Liver (tissue), 9 donors: Measurements from ENCODE around the gene SRSF12. TPM values are rescaled to one million over a fixed set of nuclear protein-coding genes. Genes with fewer than 3 reads are reported as not detected.

Source experiments
- DNase-seq: peaks from one replicate; pipeline ENCODE4 v3.0.0-alpha.2; 2017; ENCODE audit warnings: low spot score
- H3K27ac ChIP-seq, 2 donors: one replicate each; pipeline ENCODE4 v1.7.0; 2013; ENCODE audit warnings: inconsistent platforms in 2 of 2, low read length in 2 of 2, control low read depth in 1 of 2, low read depth in 1 of 2, mild to moderate bottlenecking in 1 of 2
- H3K27me3 ChIP-seq, 4 donors: one replicate each; pipeline versions ENCODE4 v1.6.1 to v1.7.0; 2013; ENCODE audit warnings: low read length in 3 of 4, inconsistent platforms in 1 of 4, mild to moderate bottlenecking in 1 of 4, moderate library complexity in 1 of 4; ENCODE audit not compliant: control insufficient read depth in 4 of 4, insufficient read depth in 4 of 4
- H3K36me3 ChIP-seq, 4 donors: one replicate each; pipeline versions ENCODE4 v1.6.1 to v1.7.0; 2013; ENCODE audit warnings: low read length in 3 of 4, mild to moderate bottlenecking in 3 of 4, low read depth in 1 of 4, moderate library complexity in 1 of 4; ENCODE audit not compliant: control insufficient read depth in 4 of 4, insufficient read depth in 3 of 4
- H3K4me1 ChIP-seq, 4 donors: one replicate each; pipeline versions ENCODE4 v1.6.1 to v1.7.0; 2013; ENCODE audit warnings: low read length in 3 of 4, mild to moderate bottlenecking in 3 of 4, moderate library complexity in 1 of 4; ENCODE audit not compliant: control insufficient read depth in 4 of 4, insufficient read depth in 4 of 4
- H3K4me3 ChIP-seq, 3 donors: one replicate each; pipeline versions ENCODE4 v1.6.1 to v1.7.0; 2013; ENCODE audit warnings: low read length in 3 of 3, control low read depth in 1 of 3, low read depth in 1 of 3, mild to moderate bottlenecking in 1 of 3
- H3K9ac ChIP-seq, 2 donors: one replicate each; pipeline ENCODE4 v1.7.0; 2013; ENCODE audit warnings: low read length in 2 of 2, mild to moderate bottlenecking in 2 of 2, moderate library complexity in 2 of 2, control low read depth in 1 of 2, low read depth in 1 of 2
- H3K9me3 ChIP-seq, 4 donors: one replicate each; pipeline versions ENCODE4 v1.6.1 to v1.7.0; 2013; ENCODE audit warnings: low read length in 3 of 4; ENCODE audit not compliant: control insufficient read depth in 4 of 4
- EGR1 ChIP-seq, 2 donors: IDR thresholded peaks; 2 replicates each; pipeline ENCODE4 v1.6.1; 2016 to 2018; ENCODE audit warnings: antibody characterized with exemption in 2 of 2, low read depth in 2 of 2
- FOXA1 ChIP-seq: IDR thresholded peaks from 2 replicates; pipeline ENCODE4 v1.6.1; 2016; ENCODE audit warnings: antibody characterized with exemption
- FOXA2 ChIP-seq: IDR thresholded peaks from 2 replicates; pipeline ENCODE4 v1.6.1; 2016; ENCODE audit warnings: antibody characterized with exemption
- GABPA ChIP-seq, 2 donors: IDR thresholded peaks in 1 of 2; conservative IDR thresholded peaks in 1 of 2; 2 replicates each; pipeline ENCODE4 v1.6.1; 2016; ENCODE audit warnings: antibody characterized with exemption in 2 of 2, mild to moderate bottlenecking in 1 of 2, moderate library complexity in 1 of 2
- HNF4A ChIP-seq, 2 donors: conservative IDR thresholded peaks; 2 replicates each; pipeline ENCODE4 v1.6.1; 2016; ENCODE audit warnings: antibody characterized with exemption in 2 of 2, mild to moderate bottlenecking in 2 of 2
- HNF4G ChIP-seq: IDR thresholded peaks from 2 replicates; pipeline ENCODE4 v1.6.1; 2016; ENCODE audit warnings: antibody characterized with exemption
- JUND ChIP-seq, 2 donors: IDR thresholded peaks; 2 replicates each; pipeline ENCODE4 v1.6.1; 2016; ENCODE audit warnings: antibody characterized with exemption in 2 of 2
- NR2F2 ChIP-seq: IDR thresholded peaks from 2 replicates; pipeline ENCODE4 v1.6.1; 2016; ENCODE audit warnings: antibody characterized with exemption
- RAD21 ChIP-seq, 2 donors: IDR thresholded peaks; 2 replicates each; pipeline ENCODE4 v1.6.1; 2016; ENCODE audit warnings: antibody characterized with exemption in 2 of 2, mild to moderate bottlenecking in 2 of 2
- RXRA ChIP-seq, 2 donors: IDR thresholded peaks; 2 replicates each; pipeline ENCODE4 v1.6.1; 2017 to 2018; ENCODE audit warnings: antibody characterized with exemption in 2 of 2, mild to moderate bottlenecking in 1 of 2
- SP1 ChIP-seq: IDR thresholded peaks from 2 replicates; pipeline ENCODE4 v1.6.1; 2018; ENCODE audit warnings: antibody characterized with exemption, mild to moderate bottlenecking
- TAF1 ChIP-seq: conservative IDR thresholded peaks from 2 replicates; pipeline ENCODE4 v1.6.1; 2016; ENCODE audit warnings: antibody characterized with exemption, mild to moderate bottlenecking
- YY1 ChIP-seq: IDR thresholded peaks from 2 replicates; pipeline ENCODE4 v1.6.1; 2016; ENCODE audit warnings: antibody characterized with exemption, mild to moderate bottlenecking
- WGBS: extraction: QIAGEN DNeasy Blood & Tissue Kit; methylation state at CpG from one replicate; pipeline ENCODE4 v1.1.7; 2013; 5-methylcytosine and 5-hydroxymethylcytosine counted together
- polyA plus RNA-seq, 2 donors: library from polyadenylated mRNA; stranded (reverse) in 1 of 2; unstranded in 1 of 2; fragments of 200-250 nt in 1 of 2; fragments of >200 nt in 1 of 2; fragmentation: Nextera tagmentation in 1 of 2; extraction: Ambion mirVana in 1 of 2; gene quantifications; one replicate each; pipeline versions ENCODE4 v1.2.1 to v1.2.3, GENCODE V29; 2013 to 2015
- total RNA-seq, 2 donors: library from RNA; depleted of rRNA; stranded (reverse); fragments of >200 nt; gene quantifications; one replicate each; pipeline ENCODE4 v1.2.3, GENCODE V29; 2014
- TF ChIP-seq, protein P1 (sequence below): fragments of 150-350 bp; IDR thresholded peaks from 2 replicates; pipeline ENCODE4 v1.5.1; 2017; ENCODE audit warnings: improper control_type of control experiment, low read depth, low read length; ENCODE audit not compliant: missing input control
- TF ChIP-seq, protein P2 (sequence below): IDR thresholded peaks from 2 replicates; pipeline ENCODE4 v1.6.1; 2016; ENCODE audit warnings: antibody characterized with exemption
- TF ChIP-seq, protein P3 (sequence below): IDR thresholded peaks from 2 replicates; pipeline ENCODE4 v1.6.1; 2016; ENCODE audit warnings: antibody characterized with exemption
- TF ChIP-seq, protein P4 (sequence below): IDR thresholded peaks from 2 replicates; pipeline ENCODE4 v1.6.1; 2016; ENCODE audit warnings: antibody characterized with exemption
- TF ChIP-seq, protein P5 (sequence below): IDR thresholded peaks from 2 replicates; pipeline ENCODE4 v1.6.1; 2016; ENCODE audit warnings: antibody characterized with exemption, mild to moderate bottlenecking
- donor health status: healthy.
- donor health status: healthy.
- donor health status: healthy.
- donor health status: healthy.
- donor health status: healthy.

The SRSF12 gene
- total and polyA plus RNA-seq, 4 donors, result 0.17 to 1.0 (median 0.39) TPM

DNA sequence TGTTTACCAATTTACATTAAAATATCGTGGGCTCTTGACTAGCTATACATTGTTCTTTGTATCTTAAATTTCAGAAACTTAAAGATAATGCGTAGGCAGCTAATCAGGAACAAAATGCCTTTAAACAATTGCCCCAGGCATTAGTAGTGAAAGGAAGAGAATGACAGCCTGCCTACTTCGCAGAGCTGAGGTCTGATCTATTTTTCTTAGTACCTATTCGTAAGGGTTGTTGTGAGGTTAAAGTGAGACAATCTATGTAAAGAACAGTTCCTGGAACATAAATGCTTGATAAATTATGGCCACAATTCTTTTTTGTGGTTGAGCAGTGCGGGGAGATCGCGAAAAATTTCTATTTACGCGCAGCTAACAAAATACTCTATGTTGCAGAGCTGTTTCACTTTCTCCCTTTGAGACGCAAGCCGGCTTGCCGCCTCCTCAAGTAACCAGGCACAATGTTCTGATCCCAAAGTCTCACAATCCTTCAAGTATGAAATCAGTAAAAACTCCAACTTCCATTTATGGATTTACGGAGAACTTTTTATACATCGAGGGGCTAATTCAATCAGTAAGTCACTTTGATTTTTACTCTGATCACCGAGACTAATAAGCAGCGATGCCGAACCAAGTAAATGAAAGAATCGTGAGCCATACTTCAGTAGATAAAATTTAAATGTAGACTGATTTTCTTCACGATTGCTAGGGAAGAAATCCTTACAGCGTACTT is 38.2 kb downstream of the SRSF12 start:
- Histone ChIP-seq H3K27me3 (no peaks in the 10 kb centered on the region), H3K36me3 (peaks cover 0 to 13% (median 8%) of the 10 kb centered on the region in 4 donors), H3K27ac (peak overlapping the region; percentile 99 to 100), H3K4me3 (peak overlapping the region; percentile 74 to 96 (median 85)), H3K4me1 (peaks cover 0 to 14% (median 2%) of the 10 kb centered on the region in 4 donors), H3K9me3 (no peaks in the 10 kb centered on the region), H3K9ac (peak overlapping the region; percentile 97 to 98)
- peak; percentile 55 for TF ChIP-seq YY1
- no peak for TF ChIP-seq RXRA (IDR thresholded peaks at IDR 0.05)
- TF ChIP-seq TAF1, result peak; percentile 57
- TF ChIP-seq FOXA2, result no peak
- TF ChIP-seq FOXA1, result no peak
- TF ChIP-seq, protein P1, sequence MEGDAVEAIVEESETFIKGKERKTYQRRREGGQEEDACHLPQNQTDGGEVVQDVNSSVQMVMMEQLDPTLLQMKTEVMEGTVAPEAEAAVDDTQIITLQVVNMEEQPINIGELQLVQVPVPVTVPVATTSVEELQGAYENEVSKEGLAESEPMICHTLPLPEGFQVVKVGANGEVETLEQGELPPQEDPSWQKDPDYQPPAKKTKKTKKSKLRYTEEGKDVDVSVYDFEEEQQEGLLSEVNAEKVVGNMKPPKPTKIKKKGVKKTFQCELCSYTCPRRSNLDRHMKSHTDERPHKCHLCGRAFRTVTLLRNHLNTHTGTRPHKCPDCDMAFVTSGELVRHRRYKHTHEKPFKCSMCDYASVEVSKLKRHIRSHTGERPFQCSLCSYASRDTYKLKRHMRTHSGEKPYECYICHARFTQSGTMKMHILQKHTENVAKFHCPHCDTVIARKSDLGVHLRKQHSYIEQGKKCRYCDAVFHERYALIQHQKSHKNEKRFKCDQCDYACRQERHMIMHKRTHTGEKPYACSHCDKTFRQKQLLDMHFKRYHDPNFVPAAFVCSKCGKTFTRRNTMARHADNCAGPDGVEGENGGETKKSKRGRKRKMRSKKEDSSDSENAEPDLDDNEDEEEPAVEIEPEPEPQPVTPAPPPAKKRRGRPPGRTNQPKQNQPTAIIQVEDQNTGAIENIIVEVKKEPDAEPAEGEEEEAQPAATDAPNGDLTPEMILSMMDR, result no peak
- no peak for TF ChIP-seq JUND (IDR thresholded peaks at IDR 0.05)
- TF ChIP-seq, protein P2, sequence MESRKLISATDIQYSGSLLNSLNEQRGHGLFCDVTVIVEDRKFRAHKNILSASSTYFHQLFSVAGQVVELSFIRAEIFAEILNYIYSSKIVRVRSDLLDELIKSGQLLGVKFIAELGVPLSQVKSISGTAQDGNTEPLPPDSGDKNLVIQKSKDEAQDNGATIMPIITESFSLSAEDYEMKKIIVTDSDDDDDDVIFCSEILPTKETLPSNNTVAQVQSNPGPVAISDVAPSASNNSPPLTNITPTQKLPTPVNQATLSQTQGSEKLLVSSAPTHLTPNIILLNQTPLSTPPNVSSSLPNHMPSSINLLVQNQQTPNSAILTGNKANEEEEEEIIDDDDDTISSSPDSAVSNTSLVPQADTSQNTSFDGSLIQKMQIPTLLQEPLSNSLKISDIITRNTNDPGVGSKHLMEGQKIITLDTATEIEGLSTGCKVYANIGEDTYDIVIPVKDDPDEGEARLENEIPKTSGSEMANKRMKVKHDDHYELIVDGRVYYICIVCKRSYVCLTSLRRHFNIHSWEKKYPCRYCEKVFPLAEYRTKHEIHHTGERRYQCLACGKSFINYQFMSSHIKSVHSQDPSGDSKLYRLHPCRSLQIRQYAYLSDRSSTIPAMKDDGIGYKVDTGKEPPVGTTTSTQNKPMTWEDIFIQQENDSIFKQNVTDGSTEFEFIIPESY, result no peak
- no peak for TF ChIP-seq GABPA (IDR thresholded peaks at IDR 0.05 in 1 of 2, conservative IDR thresholded peaks at IDR 0.05 in 1 of 2)
- TF ChIP-seq HNF4A (conservative IDR thresholded peaks at IDR 0.05), result no peak
- no peak for TF ChIP-seq NR2F2
- TF ChIP-seq, protein P3, sequence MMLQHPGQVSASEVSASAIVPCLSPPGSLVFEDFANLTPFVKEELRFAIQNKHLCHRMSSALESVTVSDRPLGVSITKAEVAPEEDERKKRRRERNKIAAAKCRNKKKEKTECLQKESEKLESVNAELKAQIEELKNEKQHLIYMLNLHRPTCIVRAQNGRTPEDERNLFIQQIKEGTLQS, result no peak
- TF ChIP-seq, protein P4, sequence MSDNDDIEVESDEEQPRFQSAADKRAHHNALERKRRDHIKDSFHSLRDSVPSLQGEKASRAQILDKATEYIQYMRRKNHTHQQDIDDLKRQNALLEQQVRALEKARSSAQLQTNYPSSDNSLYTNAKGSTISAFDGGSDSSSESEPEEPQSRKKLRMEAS, result peak; percentile 8
- peak; percentile 10 to 13 for TF ChIP-seq RAD21 (IDR thresholded peaks at IDR 0.05)
- TF ChIP-seq HNF4G, result no peak
- no peak for TF ChIP-seq SP1
- TF ChIP-seq EGR1 (IDR thresholded peaks at IDR 0.05; ENCODE audit: low read depth in 2 of 2), result no peak
- TF ChIP-seq, protein P5, sequence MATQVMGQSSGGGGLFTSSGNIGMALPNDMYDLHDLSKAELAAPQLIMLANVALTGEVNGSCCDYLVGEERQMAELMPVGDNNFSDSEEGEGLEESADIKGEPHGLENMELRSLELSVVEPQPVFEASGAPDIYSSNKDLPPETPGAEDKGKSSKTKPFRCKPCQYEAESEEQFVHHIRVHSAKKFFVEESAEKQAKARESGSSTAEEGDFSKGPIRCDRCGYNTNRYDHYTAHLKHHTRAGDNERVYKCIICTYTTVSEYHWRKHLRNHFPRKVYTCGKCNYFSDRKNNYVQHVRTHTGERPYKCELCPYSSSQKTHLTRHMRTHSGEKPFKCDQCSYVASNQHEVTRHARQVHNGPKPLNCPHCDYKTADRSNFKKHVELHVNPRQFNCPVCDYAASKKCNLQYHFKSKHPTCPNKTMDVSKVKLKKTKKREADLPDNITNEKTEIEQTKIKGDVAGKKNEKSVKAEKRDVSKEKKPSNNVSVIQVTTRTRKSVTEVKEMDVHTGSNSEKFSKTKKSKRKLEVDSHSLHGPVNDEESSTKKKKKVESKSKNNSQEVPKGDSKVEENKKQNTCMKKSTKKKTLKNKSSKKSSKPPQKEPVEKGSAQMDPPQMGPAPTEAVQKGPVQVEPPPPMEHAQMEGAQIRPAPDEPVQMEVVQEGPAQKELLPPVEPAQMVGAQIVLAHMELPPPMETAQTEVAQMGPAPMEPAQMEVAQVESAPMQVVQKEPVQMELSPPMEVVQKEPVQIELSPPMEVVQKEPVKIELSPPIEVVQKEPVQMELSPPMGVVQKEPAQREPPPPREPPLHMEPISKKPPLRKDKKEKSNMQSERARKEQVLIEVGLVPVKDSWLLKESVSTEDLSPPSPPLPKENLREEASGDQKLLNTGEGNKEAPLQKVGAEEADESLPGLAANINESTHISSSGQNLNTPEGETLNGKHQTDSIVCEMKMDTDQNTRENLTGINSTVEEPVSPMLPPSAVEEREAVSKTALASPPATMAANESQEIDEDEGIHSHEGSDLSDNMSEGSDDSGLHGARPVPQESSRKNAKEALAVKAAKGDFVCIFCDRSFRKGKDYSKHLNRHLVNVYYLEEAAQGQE, result peak; percentile 72
- WGBS, result under 1% methylated on average over 20 of the region's 20 CpGs
- peak; percentile 39 for DNase-seq
